SKM-1 treated with dmso at 0.1 percent for 144 hours (cell line): ENCODE data around the gene C9orf85.
"Not testable (repeated sequence)": the region's sequence is repeated elsewhere in the genome, so short reads cannot be mapped to it uniquely, and the experiment has no call there.

Experiments used
- DNase-seq: peaks from one replicate; lab custom pipeline; 2025; ENCODE audit not compliant: unreplicated experiment; lab: John Stamatoyannopoulos, UW

The C9orf85 gene

GRCh38 chr9:71987471-71988371 is 76.3 kb downstream of the C9orf85 start:
- DNase-seq, result no peak

DNA sequence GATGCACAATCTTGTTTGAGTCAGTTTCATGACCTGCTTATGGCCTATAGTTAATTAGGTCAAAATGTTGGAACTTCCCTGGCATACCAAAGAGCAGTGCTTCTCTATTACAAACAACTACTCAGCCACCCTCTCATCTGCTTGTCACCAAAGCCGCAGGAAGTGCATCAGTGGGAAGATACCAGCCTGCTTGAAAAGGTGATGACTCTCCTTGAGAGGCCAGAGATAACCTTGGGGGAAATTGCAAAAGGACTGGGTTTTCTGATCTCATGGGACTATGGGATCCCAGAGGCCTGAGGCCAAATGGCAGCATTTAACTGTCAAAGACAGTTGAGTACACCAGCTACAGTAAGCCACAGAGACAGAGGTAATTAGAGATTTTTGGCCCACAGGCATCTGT is 79.0 kb downstream of the C9orf85 start:
- no peak for DNase-seq

GRCh38 chr9:72005451-72005850 is 94.0 kb downstream of the C9orf85 start:
- no peak for DNase-seq

DNA sequence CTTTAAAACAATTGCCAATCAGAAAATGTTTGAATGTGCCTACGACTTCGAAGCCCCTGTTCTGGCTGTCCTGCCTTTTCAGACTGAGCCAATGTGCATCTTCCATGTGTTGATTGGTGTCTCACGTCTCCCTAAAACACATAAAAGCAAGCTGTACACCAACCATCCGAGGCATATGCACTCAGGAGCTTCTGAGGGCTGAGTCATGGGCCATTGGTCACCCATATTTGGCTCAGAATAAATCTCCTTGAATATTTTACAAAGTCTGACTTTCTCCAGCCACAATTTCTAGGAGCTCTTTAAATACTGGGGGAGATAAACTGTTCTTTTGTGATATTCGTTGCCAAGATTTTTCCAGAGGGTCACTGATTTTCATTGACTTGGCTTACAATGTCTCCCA is 95.1 kb downstream of the C9orf85 start:
- DNase-seq, result no peak

DNA sequence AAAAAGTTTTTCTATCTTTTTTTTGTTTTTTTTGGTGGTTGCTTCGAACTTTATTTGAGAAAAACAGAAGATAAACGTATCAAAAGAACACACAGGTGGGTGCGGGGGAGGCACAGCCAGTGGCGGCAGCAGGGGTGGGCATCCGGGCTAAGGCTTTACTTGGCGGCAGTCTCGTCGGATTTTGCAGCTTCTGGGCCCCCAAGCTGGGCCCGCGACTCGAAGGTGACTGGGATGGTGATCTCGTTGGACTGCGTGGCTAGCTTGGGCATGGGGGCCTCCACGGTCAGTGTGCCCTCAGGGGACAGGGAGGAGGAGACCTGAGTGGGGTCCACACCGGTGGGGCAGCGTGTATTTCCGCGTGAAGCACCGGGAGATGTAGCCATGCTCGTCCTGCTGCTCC is 96.3 kb downstream of the C9orf85 start:
- not testable (repeated sequence) for DNase-seq

DNA sequence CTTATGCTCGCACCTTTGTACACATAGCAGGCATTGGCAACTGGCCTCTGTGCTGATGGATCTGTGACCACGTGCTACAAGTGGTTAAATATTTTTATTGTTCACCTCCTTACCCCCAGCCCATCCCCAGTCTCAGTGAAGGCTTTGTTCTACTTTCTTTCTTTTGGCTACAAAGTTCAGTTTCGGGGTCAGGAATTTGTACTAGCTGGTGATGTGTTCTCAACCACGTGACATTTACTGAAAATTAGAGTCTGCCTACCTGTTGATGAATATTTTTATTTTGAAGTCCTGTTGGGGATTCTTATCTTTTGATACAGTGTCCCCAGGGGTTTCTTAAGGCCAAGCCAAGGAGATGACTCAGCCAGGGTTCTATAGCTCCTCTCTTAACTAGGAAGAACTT is 101.2 kb downstream of the C9orf85 start:
- no peak for DNase-seq

DNA sequence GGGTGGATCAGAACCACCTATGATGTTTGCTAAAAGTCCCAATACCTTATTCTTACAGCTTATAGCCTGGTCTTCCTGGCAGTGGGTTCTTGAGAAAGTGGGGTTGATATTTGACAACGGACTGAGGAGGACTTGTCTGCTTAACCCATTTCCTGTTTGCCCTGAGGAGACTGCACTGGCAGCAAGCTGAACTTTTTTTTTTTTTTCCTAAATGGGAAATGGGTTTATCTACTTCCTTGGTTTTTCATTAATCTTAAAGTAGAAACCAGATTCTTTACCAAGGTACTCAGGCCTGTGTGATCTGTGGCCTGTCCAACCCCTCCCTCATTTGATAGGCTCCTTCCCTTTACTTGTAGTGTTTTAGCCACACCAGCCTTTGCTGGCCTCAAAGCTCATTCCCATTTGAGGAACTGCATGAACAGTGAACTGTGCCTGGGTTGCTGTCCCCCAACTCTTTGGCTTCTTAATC is 101.9 kb downstream of the C9orf85 start:
- no peak for DNase-seq

- no peak for DNase-seq
Measured at GRCh38 chr9:72022841-72023240, 111.4 kb downstream of the C9orf85 start.
